Thymus (tissue), 11 donors: Measurements from ENCODE around the gene EPAS1. TPM values are rescaled to one million over a fixed set of nuclear protein-coding genes. Genes with fewer than 3 reads are reported as not detected.

Experiments used
- DNase-seq, 9 donors: peaks; one replicate each; pipeline ENCODE4 v3.0.0-alpha.2; 2013; ENCODE audit warnings: low spot score in 9 of 9, low read depth in 6 of 9, missing footprints in 1 of 9
- H3K27ac ChIP-seq, 2 donors: one replicate each; pipeline ENCODE4 v1.5.1; 2013; ENCODE audit warnings: control low read depth in 1 of 2, low read depth in 1 of 2, low read length in 1 of 2, mild to moderate bottlenecking in 1 of 2, moderate library complexity in 1 of 2
- H3K27me3 ChIP-seq, 2 donors: one replicate each; pipeline ENCODE4 v1.5.1; 2013; ENCODE audit warnings: low read length in 1 of 2; ENCODE audit not compliant: control insufficient read depth in 2 of 2, insufficient read depth in 1 of 2
- H3K36me3 ChIP-seq, 2 donors: one replicate each; pipeline ENCODE4 v1.5.1; 2013; ENCODE audit warnings: low read length in 1 of 2, mild to moderate bottlenecking in 1 of 2, moderate library complexity in 1 of 2; ENCODE audit not compliant: control insufficient read depth in 2 of 2, insufficient read depth in 2 of 2
- H3K4me1 ChIP-seq, 2 donors: one replicate each; pipeline ENCODE4 v1.5.1; 2013; ENCODE audit warnings: low read length in 2 of 2; ENCODE audit not compliant: control insufficient read depth in 2 of 2, insufficient read depth in 2 of 2
- H3K4me3 ChIP-seq, 2 donors: one replicate each; pipeline ENCODE4 v1.5.1; 2013; ENCODE audit warnings: low read length in 2 of 2, control low read depth in 1 of 2, mild to moderate bottlenecking in 1 of 2
- H3K9me3 ChIP-seq, 2 donors: one replicate each; pipeline ENCODE4 v1.5.1; 2013; ENCODE audit warnings: low read length in 1 of 2, mild to moderate bottlenecking in 1 of 2; ENCODE audit not compliant: control insufficient read depth in 2 of 2, insufficient read depth in 1 of 2
- WGBS: extraction: QIAGEN DNeasy Blood & Tissue Kit; methylation state at CpG from one replicate; pipeline ENCODE4 v1.1.7; 2013; 5-methylcytosine and 5-hydroxymethylcytosine counted together
- polyA plus RNA-seq: library from polyadenylated mRNA; stranded (reverse); fragments of 200-250 nt; gene quantifications from one replicate; pipeline ENCODE4 v1.2.3, GENCODE V29; 2013
- total RNA-seq: library from RNA; stranded (reverse); fragments of 120-200 nt; gene quantifications from one replicate; pipeline ENCODE4 v1.2.4, GENCODE V29; 2013
- donor health status: healthy.

Gene EPAS1
- total and polyA plus RNA-seq, 2 donors = 3.1 to 48.9 TPM

GRCh38 chr2:46269001-46269400 is 28.2 kb upstream of the EPAS1 start:
- 97% methylated on average over 4 of the region's 4 CpGs for WGBS
- H3K27me3 ChIP-seq = no peaks in the 10 kb centered on the region
- peaks cover 0 to 9% of the 10 kb centered on the region in 2 donors for H3K4me1 ChIP-seq
- no peak overlapping the region for H3K27ac ChIP-seq
- H3K9me3 ChIP-seq = no peaks in the 10 kb centered on the region
- no peaks in the 10 kb centered on the region for H3K36me3 ChIP-seq
- H3K4me3 ChIP-seq = no peak overlapping the region
- DNase-seq = no peak

- WGBS = 72% methylated on average over 11 of the region's 11 CpGs
- Histone ChIP-seq H3K27me3 (no peaks in the 10 kb centered on the region), H3K4me3 (no peak overlapping the region), H3K9me3 (no peaks in the 10 kb centered on the region), H3K36me3 (no peaks in the 10 kb centered on the region), H3K4me1 (peaks cover 0 to 9% of the 10 kb centered on the region in 2 donors), H3K27ac (no peak overlapping the region)
- no peak for DNase-seq
Observed at GRCh38 chr2:46269544-46270273, 27.5 kb upstream of the EPAS1 start.

GRCh38 chr2:46270384-46270783 is 26.8 kb upstream of the EPAS1 start:
- Histone ChIP-seq H3K4me1 (peaks cover 0 to 14% of the 10 kb centered on the region in 2 donors), H3K27me3 (no peaks in the 10 kb centered on the region), H3K27ac (no peak overlapping the region), H3K9me3 (no peaks in the 10 kb centered on the region), H3K36me3 (no peaks in the 10 kb centered on the region), H3K4me3 (no peak overlapping the region)
- 54% methylated on average over 2 of the region's 2 CpGs for WGBS
- no peak for DNase-seq

- H3K4me3 ChIP-seq = no peak overlapping the region
- H3K27ac ChIP-seq = no peak overlapping the region
- H3K27me3 ChIP-seq = no peaks in the 10 kb centered on the region
- DNase-seq = no peak
- no peaks in the 10 kb centered on the region for H3K9me3 ChIP-seq
- peaks cover 15 to 39% of the 10 kb centered on the region in 2 donors for H3K4me1 ChIP-seq
- 97% methylated on average over 7 of the region's 7 CpGs for WGBS
- no peaks in the 10 kb centered on the region for H3K36me3 ChIP-seq
Observed at GRCh38 chr2:46273225-46273863, 23.9 kb upstream of the EPAS1 start.

GRCh38 chr2:46273919-46274318 is 23.3 kb upstream of the EPAS1 start:
- H3K27ac ChIP-seq = no peak overlapping the region
- 95% methylated on average over 5 of the region's 5 CpGs for WGBS

GRCh38 chr2:46274586-46274985 is 22.6 kb upstream of the EPAS1 start:
- Histone ChIP-seq H3K36me3 (no peaks in the 10 kb centered on the region), H3K4me3 (no peak overlapping the region), H3K4me1 (peaks cover 15 to 32% of the 10 kb centered on the region in 2 donors), H3K9me3 (no peaks in the 10 kb centered on the region), H3K27ac (no peak overlapping the region), H3K27me3 (no peaks in the 10 kb centered on the region)
- WGBS = 95% methylated on average over 4 of the region's 4 CpGs
- no peak for DNase-seq

More at GRCh38 chr2:46273919-46274318, 23.3 kb upstream of the EPAS1 start:
- H3K4me1 ChIP-seq = peaks cover 15 to 34% of the 10 kb centered on the region in 2 donors
- no peaks in the 10 kb centered on the region for H3K36me3 ChIP-seq
- H3K9me3 ChIP-seq = no peaks in the 10 kb centered on the region
- H3K27me3 ChIP-seq = no peaks in the 10 kb centered on the region
- H3K4me3 ChIP-seq = no peak overlapping the region
- no peak for DNase-seq

GRCh38 chr2:46275995-46276394 is 21.2 kb upstream of the EPAS1 start:
- WGBS = 4% methylated on average over 20 of the region's 20 CpGs
- Histone ChIP-seq H3K27ac (peak overlapping the region in 1 of 2 donors; percentile 60), H3K9me3 (no peaks in the 10 kb centered on the region), H3K4me1 (peaks cover 15 to 31% of the 10 kb centered on the region in 2 donors), H3K27me3 (no peaks in the 10 kb centered on the region), H3K4me3 (no peak overlapping the region), H3K36me3 (no peaks in the 10 kb centered on the region)
- DNase-seq = peak in 3 of 9 donors; percentile 52 to 75 (median 59)

- no peaks in the 10 kb centered on the region for H3K9me3 ChIP-seq
- H3K4me1 ChIP-seq = peaks cover 15 to 31% of the 10 kb centered on the region in 2 donors
- no peaks in the 10 kb centered on the region for H3K36me3 ChIP-seq
- no peak for DNase-seq
- H3K27me3 ChIP-seq = no peaks in the 10 kb centered on the region
- H3K27ac ChIP-seq = peak overlapping the region in 1 of 2 donors; percentile 60
- H3K4me3 ChIP-seq = no peak overlapping the region
- 40% methylated on average over 2 of the region's 2 CpGs for WGBS
Observed at GRCh38 chr2:46276642-46277041, 20.6 kb upstream of the EPAS1 start.

- no peaks in the 10 kb centered on the region for H3K9me3 ChIP-seq
- WGBS = 23% methylated on average over 7 of the region's 7 CpGs
- H3K4me1 ChIP-seq = peaks cover 15 to 31% of the 10 kb centered on the region in 2 donors
- no peaks in the 10 kb centered on the region for H3K36me3 ChIP-seq
- DNase-seq = peak in 1 of 9 donors; percentile 54
- no peak overlapping the region for H3K4me3 ChIP-seq
- H3K27ac ChIP-seq = peak overlapping the region in 1 of 2 donors; percentile 36
- H3K27me3 ChIP-seq = no peaks in the 10 kb centered on the region
Observed at GRCh38 chr2:46277431-46278190, 19.6 kb upstream of the EPAS1 start.
